Osteoblast (primary cell): ENCODE measurements around the gene STIL. TPM values are rescaled to one million over a fixed set of nuclear protein-coding genes. Genes with fewer than 3 reads are reported as not detected.
"Not testable (repeated sequence)": the region's sequence is repeated elsewhere in the genome, so short reads cannot be mapped to it uniquely, and the experiment has no call there.

Experiments used
- DNase-seq: peaks from one replicate; pipeline ENCODE4 v3.0.0; 2011; ENCODE audit warnings: low spot score, mixed read lengths; ENCODE audit not compliant: insufficient read length; ENCODE audit errors: missing footprints
- H2AFZ ChIP-seq: 2 replicates; pipeline ENCODE4 v1.6.0; 2011; ENCODE audit warnings: mild to moderate bottlenecking, low read length
- H3K27ac ChIP-seq: 2 replicates; pipeline ENCODE4 v1.5.1; 2011; ENCODE audit warnings: mild to moderate bottlenecking, low read depth, low read length, moderate library complexity
- H3K27me3 ChIP-seq: 2 replicates; pipeline ENCODE4 v1.6.0; 2012; ENCODE audit warnings: mild to moderate bottlenecking, control low read depth, inconsistent platforms, low read length, moderate library complexity; ENCODE audit not compliant: insufficient read depth
- H3K36me3 ChIP-seq: 2 replicates; pipeline ENCODE4 v1.5.1; 2011; ENCODE audit warnings: mild to moderate bottlenecking, low read length, control low read depth, moderate library complexity; ENCODE audit not compliant: insufficient read depth
- H3K4me1 ChIP-seq: 2 replicates; pipeline ENCODE4 v1.5.1; 2011; ENCODE audit warnings: mild to moderate bottlenecking, low read length, control low read depth, moderate library complexity; ENCODE audit not compliant: insufficient read depth
- H3K4me2 ChIP-seq: 2 replicates; pipeline ENCODE4 v1.6.0; 2011; ENCODE audit warnings: mild to moderate bottlenecking, low read length; ENCODE audit not compliant: insufficient read depth
- H3K4me3 ChIP-seq: fragments of 200-600 bp; sonication (generic); 3 replicates; pipeline ENCODE4 v1.5.1; 2012; ENCODE audit warnings: mild to moderate bottlenecking, low read length, inconsistent platforms; ENCODE audit not compliant: insufficient read depth
- H3K79me2 ChIP-seq: 2 replicates; pipeline ENCODE4 v1.6.0; 2012; ENCODE audit warnings: mild to moderate bottlenecking, low read length, control low read depth, inconsistent platforms; ENCODE audit not compliant: insufficient read depth
- H3K9me3 ChIP-seq: 2 replicates; pipeline ENCODE4 v1.5.1; 2011; ENCODE audit warnings: low read depth, low read length, control low read depth
- H4K20me1 ChIP-seq: 2 replicates; pipeline ENCODE4 v1.6.0; 2012; ENCODE audit warnings: mild to moderate bottlenecking, low read length, control low read depth; ENCODE audit not compliant: insufficient read depth
- CTCF ChIP-seq: IDR thresholded peaks from 2 replicates; pipeline ENCODE4 v1.5.1; 2011; ENCODE audit warnings: mild to moderate bottlenecking, low read depth, low read length, moderate library complexity; ENCODE audit errors: extremely low read depth
- total RNA-seq: library from RNA; depleted of rRNA; stranded (reverse); fragments of >200 nt; gene quantifications from 2 replicates; pipeline ENCODE4 v1.2.3, GENCODE V29; 2012

STIL gene
- total RNA-seq, 1 donor, result 4.0 TPM

GRCh38 chr1:47280142-47280541 lies 33.8 kb downstream of the STIL start:
- no peak for DNase-seq
- TF ChIP-seq CTCF, result no peak
- Histone ChIP-seq H3K9me3 (no peaks in the 10 kb centered on the region), H3K36me3 (peaks cover 17% of the 10 kb centered on the region), H3K4me3 (no peak overlapping the region), H3K79me2 (peaks cover 23% of the 10 kb centered on the region), H3K27me3 (no peaks in the 10 kb centered on the region), H3K4me1 (no peaks in the 10 kb centered on the region), H3K27ac (no peak overlapping the region), H3K4me2 (no peak overlapping the region), H2AFZ (no peak overlapping the region), H4K20me1 (no peaks in the 10 kb centered on the region)

GRCh38 chr1:47276850-47277249 lies 37.1 kb downstream of the STIL start:
- Histone ChIP-seq H3K36me3 (peaks cover 14% of the 10 kb centered on the region), H3K27me3 (no peaks in the 10 kb centered on the region), H3K4me3 (no peak overlapping the region), H2AFZ (no peak overlapping the region), H4K20me1 (no peaks in the 10 kb centered on the region), H3K4me2 (no peak overlapping the region), H3K9me3 (no peaks in the 10 kb centered on the region), H3K79me2 (peaks cover 35% of the 10 kb centered on the region), H3K27ac (no peak overlapping the region), H3K4me1 (no peaks in the 10 kb centered on the region)
- TF ChIP-seq CTCF, result no peak
- DNase-seq, result no peak

GRCh38 chr1:47275811-47276210 lies 38.1 kb downstream of the STIL start:
- not testable (repeated sequence) for H4K20me1 ChIP-seq, H3K9me3 ChIP-seq, H2AFZ ChIP-seq, H3K27ac ChIP-seq, H3K4me1 ChIP-seq, DNase-seq, H3K27me3 ChIP-seq, H3K4me2 ChIP-seq, H3K4me3 ChIP-seq
- Histone ChIP-seq H3K36me3 (peaks cover 17% of the 10 kb centered on the region), H3K79me2 (peaks cover 35% of the 10 kb centered on the region)

- H3K27me3 ChIP-seq, H3K4me3 ChIP-seq, H3K9me3 ChIP-seq, DNase-seq, H3K79me2 ChIP-seq, H4K20me1 ChIP-seq, H3K4me1 ChIP-seq, H3K27ac ChIP-seq, H3K4me2 ChIP-seq, H2AFZ ChIP-seq, H3K36me3 ChIP-seq: not testable (repeated sequence)
Observed at GRCh38 chr1:47265529-47265928, 48.4 kb downstream of the STIL start.

GRCh38 chr1:47262787-47263413 lies 51.0 kb downstream of the STIL start:
- Histone ChIP-seq H3K4me1 (no peaks in the 10 kb centered on the region), H2AFZ (no peak overlapping the region), H3K9me3 (no peaks in the 10 kb centered on the region), H3K79me2 (no peaks in the 10 kb centered on the region), H3K4me3 (no peak overlapping the region), H3K27ac (no peak overlapping the region), H3K27me3 (no peaks in the 10 kb centered on the region), H3K4me2 (no peak overlapping the region), H3K36me3 (peaks cover 16% of the 10 kb centered on the region), H4K20me1 (no peaks in the 10 kb centered on the region)
- peak; percentile 67 for TF ChIP-seq CTCF
- no peak for DNase-seq
